GM10847 (cell line): ENCODE measurements around the gene ADGRG2.

Experiments
- POLR2A ChIP-seq: IDR thresholded peaks from 2 replicates; pipeline ENCODE4 v1.6.1; 2011; ENCODE audit not compliant: insufficient read length; ENCODE audit errors: extremely low read depth

ADGRG2 gene

DNA sequence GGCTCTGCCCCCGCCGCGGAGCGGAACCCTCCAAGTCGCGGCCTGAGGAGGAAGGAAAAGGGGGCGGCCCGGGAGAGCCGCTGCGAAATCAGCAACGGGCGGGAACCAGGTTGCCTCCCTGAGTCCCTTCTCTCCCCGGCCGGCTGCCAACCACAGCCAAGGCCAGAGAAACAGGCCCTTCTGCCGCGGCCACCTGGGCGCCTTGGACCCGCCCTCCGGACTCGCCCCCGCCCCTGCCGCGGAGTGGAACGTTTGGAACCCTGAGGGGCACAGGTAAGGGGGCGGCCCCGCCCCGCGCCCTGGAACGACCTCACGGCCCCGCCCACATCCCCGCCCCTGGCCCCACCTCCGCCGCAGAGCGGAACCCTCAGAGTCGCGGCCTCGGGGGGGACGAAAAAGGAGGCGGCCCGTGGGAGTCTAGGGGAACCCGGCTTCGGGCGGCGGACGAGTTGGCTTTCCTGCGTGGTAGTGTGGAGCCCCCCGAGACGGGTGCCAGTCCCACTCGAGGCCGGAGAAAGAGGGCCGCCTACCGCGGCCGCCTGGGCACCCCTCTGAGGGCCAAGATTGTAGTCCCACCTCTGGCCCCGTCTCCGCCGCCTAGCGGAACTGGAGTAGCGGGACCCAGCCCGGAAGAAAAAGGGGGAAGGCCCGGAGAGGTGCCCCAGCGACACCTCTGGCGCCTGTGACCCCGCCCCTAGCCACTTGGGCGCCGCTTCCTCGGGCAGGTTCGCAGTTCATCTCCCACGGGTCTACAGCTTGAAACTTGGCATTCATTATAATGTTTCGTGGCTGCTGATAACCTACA is 137.7 kb downstream of the ADGRG2 start:
- TF ChIP-seq POLR2A = peak; percentile 56

DNA sequence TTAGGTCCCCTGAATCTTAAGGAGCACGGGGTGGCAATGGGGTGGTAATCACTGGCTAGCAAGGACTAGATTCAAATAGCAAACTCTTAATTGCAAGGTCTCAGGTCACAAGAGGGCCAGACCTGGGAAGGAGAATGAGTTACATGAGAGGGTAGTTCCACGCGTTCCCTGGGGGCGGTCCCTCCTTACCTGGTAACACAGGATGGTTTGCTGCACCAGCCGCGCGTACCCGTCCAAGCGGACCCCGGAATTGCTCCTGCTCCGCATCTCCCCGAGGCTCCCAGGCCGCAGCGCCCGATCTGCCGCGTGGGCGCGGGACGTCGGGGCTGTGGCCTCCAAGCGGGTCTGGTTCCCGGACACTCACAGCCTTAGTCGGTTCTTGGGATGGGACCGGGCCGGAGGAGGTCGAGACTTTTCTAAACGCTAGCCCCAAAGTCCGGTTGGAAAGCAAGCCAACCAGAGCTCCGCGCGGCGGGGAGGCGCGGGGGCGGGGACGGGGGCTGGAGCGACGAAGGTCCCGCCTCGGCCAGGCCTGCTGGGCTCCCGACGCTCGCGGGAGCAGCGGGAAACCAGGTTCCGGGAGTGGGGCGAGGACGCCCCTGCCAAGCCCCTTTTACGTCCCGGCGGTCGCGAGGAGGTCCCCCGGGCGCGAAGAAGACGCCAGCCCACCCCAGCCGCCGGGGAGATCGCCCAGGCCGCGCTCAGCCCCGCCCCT is 138.4 kb downstream of the ADGRG2 start, which contains the start of gene PHKA2:
TSS of gene PHKA2 (minus strand) at position 449 of the 715 bp plus-strand sequence. CDS start at position 267, 182 bp downstream.
- peak; percentile 17 for TF ChIP-seq POLR2A

DNA sequence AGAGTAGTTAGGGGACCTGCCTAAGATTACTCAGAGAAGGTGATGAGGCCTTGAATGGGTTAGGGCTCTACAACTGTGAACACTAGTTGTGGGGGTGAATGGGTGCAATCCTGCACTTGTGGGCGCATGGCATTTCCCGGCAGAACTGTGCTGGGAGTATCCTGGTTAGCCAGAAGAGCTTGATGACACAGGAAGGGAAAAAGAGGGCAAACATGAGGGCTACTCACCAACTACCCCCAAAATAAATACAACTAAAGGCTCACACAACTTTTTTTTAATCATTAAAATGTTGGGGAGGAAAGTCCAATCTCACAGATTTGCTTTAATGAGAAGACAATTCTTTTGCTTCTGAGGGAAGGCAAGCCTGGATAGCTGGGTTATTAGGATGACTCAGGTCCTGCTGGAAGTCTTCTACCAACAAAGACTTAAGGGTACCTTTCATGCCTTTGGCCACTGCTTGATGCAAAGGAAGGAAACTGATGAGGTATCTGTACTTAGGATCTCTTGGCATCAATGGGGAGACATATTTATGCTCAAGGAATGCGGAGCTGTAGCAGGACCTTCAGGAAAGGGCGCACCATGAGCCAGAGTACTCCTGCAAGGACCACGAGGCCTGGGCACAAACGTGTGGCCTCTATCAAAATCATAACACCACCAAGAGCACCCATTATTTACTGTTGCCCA is 141.0 kb downstream of the ADGRG2 start:
- TF ChIP-seq POLR2A = no peak

DNA sequence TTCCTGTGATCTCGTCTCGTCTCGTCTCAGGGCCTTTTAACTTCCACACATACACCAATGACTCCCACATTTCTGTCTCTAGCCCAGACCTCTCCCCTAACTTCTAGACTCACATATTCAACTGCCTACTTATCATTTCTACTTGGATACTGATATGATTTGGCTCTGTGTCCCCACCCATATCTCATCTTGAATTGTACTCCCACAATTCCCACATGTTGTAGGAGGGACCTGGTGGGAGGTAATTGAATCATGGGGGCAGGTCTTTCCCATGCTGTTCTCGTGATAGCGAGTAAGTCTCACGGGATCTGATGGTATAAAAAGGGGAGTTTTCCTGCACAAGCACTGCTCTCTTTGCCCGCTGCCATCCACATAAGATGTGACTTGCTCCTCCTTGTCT is 147.3 kb downstream of the ADGRG2 start:
- no peak for TF ChIP-seq POLR2A

DNA sequence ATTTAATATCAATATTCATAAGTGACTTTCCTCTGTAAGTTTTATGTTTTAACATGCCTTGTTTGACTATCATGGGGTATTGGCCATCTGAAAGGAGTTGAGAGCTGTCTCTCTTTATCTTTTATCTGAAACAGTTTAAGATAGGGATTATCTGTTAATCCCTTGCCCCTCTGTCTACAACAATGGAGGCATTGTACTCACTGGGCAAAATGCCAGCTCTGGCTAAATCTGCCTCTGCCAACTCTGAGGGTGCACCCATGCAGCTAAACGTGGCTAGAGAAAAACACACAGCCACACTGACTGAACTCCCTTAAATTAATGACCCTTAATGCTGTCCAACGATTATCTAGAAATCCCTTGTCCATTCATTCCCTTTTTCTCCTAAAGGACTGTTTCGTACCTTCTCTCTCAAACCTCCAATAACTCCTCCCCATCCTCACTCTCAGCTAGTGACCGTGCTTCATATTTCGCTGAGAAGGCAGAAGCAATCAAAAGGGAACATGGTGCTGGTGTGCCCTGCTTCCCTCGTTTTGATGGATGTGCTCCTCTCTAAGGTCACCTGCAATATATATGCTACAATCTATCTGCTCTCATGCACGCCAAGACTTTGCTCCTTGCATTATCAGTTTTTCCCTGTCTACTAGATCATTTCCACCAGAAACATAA is 148.6 kb downstream of the ADGRG2 start:
- TF ChIP-seq POLR2A = no peak

DNA sequence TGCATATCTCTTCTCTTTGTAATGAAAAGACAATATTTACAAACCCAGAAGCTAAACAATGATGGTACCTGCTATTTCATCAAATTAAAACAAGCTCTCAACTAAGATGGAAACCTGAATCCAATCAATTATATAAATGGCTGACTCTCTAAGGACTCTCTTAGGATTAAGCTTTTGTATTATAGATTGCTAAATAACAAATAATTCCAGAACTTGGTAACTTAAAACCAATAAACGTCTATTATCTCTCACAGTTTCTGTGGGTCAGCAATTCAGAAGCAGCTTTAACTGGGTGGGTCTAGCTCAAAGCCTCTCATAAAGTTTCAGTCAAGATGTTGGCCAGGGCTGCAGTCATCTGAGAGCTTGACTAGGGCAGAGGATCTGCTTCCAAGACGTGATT is 150.8 kb downstream of the ADGRG2 start:
- no peak for TF ChIP-seq POLR2A

DNA sequence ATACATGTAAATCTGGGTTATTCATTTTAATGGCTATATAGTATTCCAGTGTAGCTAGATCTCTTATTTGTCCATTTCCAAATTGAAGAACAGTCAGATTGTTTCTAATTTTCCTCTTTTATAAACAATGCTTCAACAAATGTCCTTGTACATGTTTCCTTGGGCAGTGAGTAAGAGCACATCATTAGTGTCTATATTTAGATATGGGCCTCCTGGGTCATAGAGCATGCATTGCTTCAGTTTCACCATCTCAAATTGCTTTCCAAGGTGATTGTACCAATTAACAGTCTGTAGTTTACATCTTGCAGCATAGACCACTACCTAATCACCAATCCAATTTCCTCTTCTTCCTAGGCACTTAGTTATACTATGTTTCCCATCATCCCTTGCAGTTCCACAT is 151.8 kb downstream of the ADGRG2 start:
- no peak for TF ChIP-seq POLR2A

DNA sequence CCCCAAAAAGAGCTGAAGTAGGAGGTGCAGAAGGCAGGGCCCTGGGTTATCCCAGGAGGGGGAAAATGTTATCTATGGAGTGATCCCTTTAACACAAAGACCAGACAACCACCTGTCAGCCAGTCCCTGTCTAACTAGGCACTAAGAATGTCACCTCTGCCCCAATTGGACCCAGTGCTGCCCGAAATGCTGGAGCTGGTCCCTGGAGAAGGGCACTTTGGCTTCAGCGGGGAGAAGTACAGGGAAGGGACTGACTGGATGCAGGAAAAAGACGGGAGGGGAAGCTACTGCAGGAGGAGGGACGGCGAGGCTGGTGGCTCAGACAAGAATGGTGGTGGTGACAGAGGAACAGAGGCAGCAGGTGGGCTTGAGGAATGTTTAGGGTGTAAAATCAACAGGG is 155.6 kb downstream of the ADGRG2 start:
- TF ChIP-seq POLR2A = no peak

DNA sequence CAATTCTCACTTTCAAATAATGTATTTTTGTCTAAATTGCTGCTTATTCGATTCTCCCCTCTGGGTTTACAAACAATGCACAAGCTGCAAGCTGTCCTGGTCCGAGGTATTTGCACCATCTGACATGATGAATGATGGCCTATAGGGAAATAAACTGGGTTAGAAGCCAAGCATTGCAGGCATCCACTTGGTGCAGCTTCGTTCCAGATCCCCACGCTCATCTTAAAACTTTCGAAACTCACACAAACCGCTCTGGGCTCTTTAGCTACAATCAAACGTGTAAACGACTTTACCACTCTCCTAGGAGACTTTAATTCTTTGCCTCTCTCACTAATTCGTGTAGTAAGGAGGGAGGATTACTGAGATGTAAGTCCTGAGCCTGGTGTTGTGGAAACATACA is 157.4 kb downstream of the ADGRG2 start:
- no peak for TF ChIP-seq POLR2A

DNA sequence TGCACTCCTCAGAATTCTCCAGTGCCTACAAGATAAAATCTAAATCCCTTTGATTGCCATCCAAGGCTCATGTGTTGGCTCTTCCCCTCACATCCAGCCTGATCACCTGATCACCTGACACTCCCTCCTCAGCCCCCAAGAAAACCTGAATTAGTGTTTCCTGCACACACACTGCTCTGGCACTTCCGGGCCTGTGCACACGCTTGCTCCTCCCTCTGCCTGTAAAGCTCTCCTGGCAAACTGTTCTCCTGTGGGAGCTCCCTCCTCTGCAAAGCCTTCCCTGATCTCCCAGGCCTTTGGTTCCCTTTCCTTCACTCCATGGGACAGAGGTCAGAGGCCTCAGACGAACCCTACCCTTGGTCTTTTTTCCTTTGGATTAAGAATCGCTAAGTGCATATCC is 158.2 kb downstream of the ADGRG2 start:
- TF ChIP-seq POLR2A = no peak

DNA sequence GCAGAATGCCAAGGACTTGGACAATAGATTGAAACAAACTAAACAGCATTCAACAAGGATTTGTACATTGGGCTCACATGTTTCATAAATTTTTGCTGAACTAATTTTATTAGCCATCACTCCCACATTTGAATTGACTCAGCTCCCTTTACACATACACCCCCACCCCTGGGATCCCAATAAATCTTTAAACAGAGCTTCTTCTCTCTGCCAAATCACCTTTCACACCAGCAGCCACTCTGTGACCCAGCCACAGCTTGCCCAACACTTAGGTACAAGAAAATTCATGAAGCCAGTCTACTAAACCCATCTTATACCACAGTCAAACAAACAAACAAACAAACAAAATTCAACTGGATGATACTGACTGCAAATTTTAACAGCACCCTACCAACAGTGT is 159.9 kb downstream of the ADGRG2 start:
- no peak for TF ChIP-seq POLR2A

DNA sequence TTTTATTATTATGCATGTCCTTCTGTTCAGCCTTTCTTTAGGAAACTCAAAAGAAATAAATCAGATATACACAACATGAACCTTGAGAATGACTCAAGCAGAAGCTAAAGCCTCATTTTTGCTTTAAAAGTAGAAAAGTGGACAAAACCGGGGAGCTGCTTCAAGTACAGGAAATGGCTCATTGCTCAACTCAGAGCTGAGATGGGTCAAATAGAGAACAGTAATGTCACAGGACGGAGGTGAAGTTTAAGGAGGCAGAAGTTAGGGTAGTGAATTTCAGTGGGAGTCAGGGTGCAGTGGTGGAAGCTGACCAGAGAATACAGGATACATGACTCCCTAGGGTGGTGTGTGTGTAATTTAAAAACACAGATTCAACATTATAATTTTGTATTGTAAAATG is 160.6 kb downstream of the ADGRG2 start:
- TF ChIP-seq POLR2A = no peak

DNA sequence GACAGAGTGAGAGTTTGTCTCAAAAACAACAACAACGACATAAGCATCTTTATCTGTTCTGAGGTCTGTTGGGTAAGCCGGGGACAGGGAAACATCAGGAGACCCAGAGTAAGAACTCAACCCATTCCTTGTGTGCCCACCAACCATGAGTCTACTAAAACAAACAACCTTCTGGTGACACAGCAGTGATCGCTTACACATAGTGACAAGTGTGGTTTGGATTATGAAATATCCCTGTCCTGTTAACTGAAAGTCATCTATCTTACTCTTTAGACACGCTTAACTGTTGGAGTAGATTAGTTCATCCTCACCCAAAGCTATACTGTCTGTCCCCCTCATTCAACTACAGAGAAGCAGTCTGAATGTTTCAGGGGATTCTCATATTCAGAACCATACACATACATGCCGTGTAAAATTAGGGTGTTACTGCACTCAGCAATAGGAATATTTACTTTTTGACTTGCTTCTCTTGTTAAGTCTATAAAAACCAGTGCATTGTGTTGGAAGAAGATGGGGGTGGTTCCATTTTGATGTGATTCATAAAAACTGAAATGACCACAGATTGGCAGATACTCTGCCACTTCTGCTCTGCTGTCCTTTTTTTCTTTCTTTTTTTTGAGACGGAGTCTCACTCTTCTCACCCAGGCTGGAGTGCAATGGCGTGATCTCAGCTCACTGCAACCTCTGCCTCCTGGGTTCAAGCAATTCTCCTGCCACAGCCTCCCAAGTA is 165.8 kb downstream of the ADGRG2 start:
- no peak for TF ChIP-seq POLR2A

DNA sequence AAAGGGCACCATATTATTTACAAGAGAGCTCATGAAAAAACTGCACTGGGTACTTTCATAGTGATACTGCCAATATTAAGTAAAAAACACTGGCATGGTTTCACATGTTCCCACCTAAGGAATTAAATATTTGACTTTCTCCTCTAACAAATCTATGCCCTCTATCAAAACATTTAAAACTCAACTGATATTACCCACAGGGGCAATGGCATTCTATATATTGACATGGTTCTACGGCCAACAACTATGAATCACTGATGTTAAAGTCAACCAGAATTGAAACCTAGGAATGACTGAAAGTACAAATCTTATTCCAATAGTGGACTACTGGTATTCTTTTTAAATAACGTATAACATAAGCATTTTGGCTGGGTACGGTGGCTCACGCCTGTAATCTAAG is 166.6 kb downstream of the ADGRG2 start:
- no peak for TF ChIP-seq POLR2A

DNA sequence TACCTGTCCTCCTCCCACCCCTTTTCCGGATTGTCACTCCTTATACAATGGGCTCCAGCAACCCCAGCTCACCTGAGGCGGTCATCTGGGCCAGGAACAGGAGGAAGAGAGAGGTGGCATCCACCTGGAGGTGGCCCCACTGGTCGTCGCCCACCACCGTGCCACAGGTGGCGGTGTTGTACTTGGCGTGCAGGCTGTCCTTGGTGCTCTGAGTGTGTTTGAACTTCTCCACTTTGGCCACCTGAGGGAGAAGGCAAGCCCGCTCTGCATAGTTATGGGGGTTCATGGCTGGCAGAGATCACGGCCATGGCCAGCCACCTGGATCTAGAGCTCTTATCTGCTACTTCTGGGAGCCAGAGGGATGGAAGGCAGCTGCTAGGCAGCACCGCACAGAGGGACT is 171.2 kb downstream of the ADGRG2 start:
- no peak for TF ChIP-seq POLR2A
